WTC11 (cell line): Measurements from ENCODE around the gene PSMA3. TPM values are rescaled to one million over a fixed set of nuclear protein-coding genes. Genes with fewer than 3 reads are reported as not detected.

Source experiments
- ATAC-seq: fragments of 200-7000 bp; cut with Tn5 transposase; 2 replicates; pipeline ENCODE4 v1.10.0; 2021; ENCODE audit warnings: mild to moderate bottlenecking, moderate library complexity
- CTCF ChIA-PET: fragments of 300-600 bp; sonication (Branson Sonifier 250); formaldehyde crosslinking; loops from one replicate; lab custom pipeline; 2021; ENCODE audit warnings: antibody characterized with exemption; lab: Charles Lee
- POLR2A ChIA-PET: fragments of 350-600 bp; sonication (Branson Sonifier 250); formaldehyde crosslinking; loops from one replicate; lab custom pipeline; 2021; ENCODE audit warnings: antibody characterized with exemption; lab: Charles Lee
- DNase-seq: peaks from one replicate; pipeline ENCODE4 v3.0.0; 2021; ENCODE audit warnings: low spot score
- H3K27ac Mint-ChIP-seq: 2 replicates; pipeline ENCODE4 v1.8.0; 2021; ENCODE audit warnings: mixed read lengths
- H3K27me3 Mint-ChIP-seq: 2 replicates; pipeline ENCODE4 v1.8.0; 2021; ENCODE audit warnings: low read depth, mild to moderate bottlenecking, moderate library complexity, mixed read lengths
- H3K36me3 Mint-ChIP-seq: 2 replicates; pipeline ENCODE4 v1.8.0; 2021; ENCODE audit warnings: mixed read lengths
- H3K4me1 Mint-ChIP-seq: 2 replicates; pipeline ENCODE4 v1.8.0; 2022; ENCODE audit warnings: mixed read lengths
- H3K4me3 Mint-ChIP-seq: 2 replicates; pipeline ENCODE4 v1.8.0; 2021; ENCODE audit warnings: mild to moderate bottlenecking, moderate library complexity, mixed read lengths
- H3K9me3 Mint-ChIP-seq: 2 replicates; pipeline ENCODE4 v1.8.0; 2021; ENCODE audit warnings: mixed read lengths
- ATF1 ChIP-seq: sonication (generic); formaldehyde crosslinking; IDR thresholded peaks from 2 replicates; pipeline ENCODE4 v1.8.1; 2023; ENCODE audit warnings: mild to moderate bottlenecking, moderate library complexity, missing genetic modification reagents
- CBFB ChIP-seq: sonication (generic); formaldehyde crosslinking; IDR thresholded peaks from 2 replicates; pipeline ENCODE4 v1.8.1; 2022; ENCODE audit warnings: mild to moderate bottlenecking, low read depth, missing genetic modification reagents
- ETV6 ChIP-seq: sonication (generic); formaldehyde crosslinking; IDR thresholded peaks from 2 replicates; pipeline ENCODE4 v1.8.1; 2022; ENCODE audit warnings: mild to moderate bottlenecking, missing genetic modification reagents
- FOXK1 ChIP-seq: sonication (generic); formaldehyde crosslinking; IDR thresholded peaks from 2 replicates; pipeline ENCODE4 v1.8.0; 2022; ENCODE audit warnings: mild to moderate bottlenecking, moderate library complexity, missing genetic modification reagents
- GTF2I ChIP-seq: fragments of 250-450 bp; sonication (Bioruptor Pico); conservative IDR thresholded peaks from 2 replicates; pipeline ENCODE4 v1.4.0; 2021; ENCODE audit warnings: mild to moderate bottlenecking
- IRF2 ChIP-seq: sonication (generic); formaldehyde crosslinking; IDR thresholded peaks from 2 replicates; pipeline ENCODE4 v1.8.0; 2022; ENCODE audit warnings: low read depth, missing genetic modification reagents, borderline replicate concordance
- JAZF1 ChIP-seq: fragments of 250-450 bp; sonication (Bioruptor Pico); IDR thresholded peaks from 2 replicates; pipeline ENCODE4 v1.9.0; 2021; ENCODE audit warnings: moderate library complexity, mild to moderate bottlenecking, inconsistent platforms
- JUN ChIP-seq: sonication (generic); formaldehyde crosslinking; IDR thresholded peaks from 2 replicates; pipeline ENCODE4 v1.8.0; 2023; ENCODE audit warnings: mild to moderate bottlenecking, missing genetic modification reagents
- KAT7 ChIP-seq: sonication (generic); formaldehyde crosslinking; IDR thresholded peaks from 2 replicates; pipeline ENCODE4 v1.8.1; 2023; ENCODE audit warnings: missing genetic modification reagents, mild to moderate bottlenecking, borderline replicate concordance
- MYBL2 ChIP-seq: sonication (generic); formaldehyde crosslinking; IDR thresholded peaks from 2 replicates; pipeline ENCODE4 v1.8.1; 2023; ENCODE audit warnings: mild to moderate bottlenecking, moderate library complexity, missing genetic modification reagents
- NFATC4 ChIP-seq: fragments of 250-450 bp; sonication (Bioruptor Pico); IDR thresholded peaks from 2 replicates; pipeline ENCODE4 v1.9.0; 2021; ENCODE audit warnings: mild to moderate bottlenecking
- NR3C1 ChIP-seq: sonication (generic); formaldehyde crosslinking; conservative IDR thresholded peaks from 2 replicates; pipeline ENCODE4 v1.8.1; 2023; ENCODE audit warnings: low read depth, mild to moderate bottlenecking, missing genetic modification reagents
- SMAD3 ChIP-seq: sonication (generic); formaldehyde crosslinking; IDR thresholded peaks from 2 replicates; pipeline ENCODE4 v1.8.0; 2022; ENCODE audit warnings: missing genetic modification reagents, mild to moderate bottlenecking, borderline replicate concordance
- TCF7 ChIP-seq: sonication (generic); formaldehyde crosslinking; IDR thresholded peaks from 2 replicates; pipeline ENCODE4 v1.8.0; 2022; ENCODE audit warnings: mild to moderate bottlenecking, low read depth, missing genetic modification reagents, moderate library complexity
- TEAD4 ChIP-seq: sonication (generic); formaldehyde crosslinking; IDR thresholded peaks from 2 replicates; pipeline ENCODE4 v1.8.0; 2022; ENCODE audit warnings: mild to moderate bottlenecking, missing genetic modification reagents
- TP53 ChIP-seq: sonication (generic); formaldehyde crosslinking; IDR thresholded peaks from 2 replicates; pipeline ENCODE4 v1.8.1; 2023; ENCODE audit warnings: mild to moderate bottlenecking, missing genetic modification reagents
- ZNF219 ChIP-seq: sonication (generic); formaldehyde crosslinking; IDR thresholded peaks from 2 replicates; pipeline ENCODE4 v1.8.0; 2023; ENCODE audit warnings: missing genetic modification reagents, mild to moderate bottlenecking, borderline replicate concordance
- ZNF396 ChIP-seq: fragments of 250-450 bp; sonication (Bioruptor Pico); IDR thresholded peaks from 2 replicates; pipeline ENCODE4 v1.8.0; 2021; ENCODE audit warnings: mild to moderate bottlenecking, moderate library complexity, borderline replicate concordance
- total RNA-seq: library from RNA; stranded (reverse); gene quantifications from 3 replicates; pipeline ENCODE4 v1.2.3, GENCODE V29; 2021
- TF ChIP-seq, protein P1 (sequence below): fragments of 250-450 bp; sonication (Bioruptor Pico); IDR thresholded peaks from 2 replicates; pipeline ENCODE4 v1.9.0; 2021; ENCODE audit warnings: mild to moderate bottlenecking
- TF ChIP-seq, protein P2 (sequence below): sonication (generic); formaldehyde crosslinking; IDR thresholded peaks from 2 replicates; pipeline ENCODE4 v1.8.0; 2023; ENCODE audit warnings: mild to moderate bottlenecking, missing genetic modification reagents
- TF ChIP-seq, protein P3 (sequence below): sonication (generic); formaldehyde crosslinking; IDR thresholded peaks from 2 replicates; pipeline ENCODE4 v1.8.1; 2023; ENCODE audit warnings: mild to moderate bottlenecking, missing genetic modification reagents, moderate library complexity
- TF ChIP-seq, protein P4 (sequence below): sonication (generic); formaldehyde crosslinking; IDR thresholded peaks from 2 replicates; pipeline ENCODE4 v1.8.1; 2023; ENCODE audit warnings: mild to moderate bottlenecking, missing genetic modification reagents
- TF ChIP-seq, protein P5 (sequence below): sonication (generic); formaldehyde crosslinking; IDR thresholded peaks from 2 replicates; pipeline ENCODE4 v1.8.0; 2022; ENCODE audit warnings: missing genetic modification reagents

The PSMA3 gene
- total RNA-seq, 1 experiment from 2014 or later = 286 TPM

DNA sequence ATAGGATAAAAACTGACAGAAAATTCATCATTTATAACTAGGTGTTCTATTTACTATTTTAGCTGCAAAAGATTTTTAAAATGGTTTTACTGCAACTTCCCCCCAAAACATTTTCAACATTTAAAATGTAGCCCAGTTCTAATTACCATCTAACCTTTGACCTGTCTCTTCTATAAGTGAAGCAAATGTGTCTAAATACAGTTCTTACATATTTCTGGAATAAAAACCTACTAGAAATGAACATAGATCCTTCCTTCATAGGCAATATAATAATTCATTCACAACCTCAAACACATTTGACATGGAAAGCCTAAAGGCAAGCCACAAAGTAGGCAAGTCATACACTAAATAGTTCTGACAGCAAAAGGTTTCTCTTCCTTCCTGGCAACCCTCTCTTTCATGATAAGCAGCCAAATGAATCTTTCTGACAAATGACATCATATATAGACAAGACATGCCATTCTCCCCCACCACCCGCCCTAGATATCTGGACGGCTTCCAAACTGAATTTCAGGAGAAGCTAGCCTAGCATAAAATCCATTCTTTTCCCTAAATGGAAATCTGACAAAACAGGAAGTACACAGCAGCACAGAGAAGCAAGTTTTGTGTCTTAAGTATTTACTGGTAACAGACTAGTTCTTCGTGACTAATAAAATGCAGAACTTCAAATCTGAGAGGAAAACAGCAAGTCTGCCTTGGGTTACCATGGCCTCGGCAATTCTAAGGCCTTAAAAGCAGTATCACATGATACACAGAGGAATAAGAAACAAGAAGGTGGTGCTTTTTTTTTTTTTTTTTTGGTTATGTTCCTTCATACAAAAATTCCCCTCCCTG is 36.5 kb downstream of the PSMA3 start:
- H3K4me3 Mint-ChIP-seq = no peak overlapping the region

DNA sequence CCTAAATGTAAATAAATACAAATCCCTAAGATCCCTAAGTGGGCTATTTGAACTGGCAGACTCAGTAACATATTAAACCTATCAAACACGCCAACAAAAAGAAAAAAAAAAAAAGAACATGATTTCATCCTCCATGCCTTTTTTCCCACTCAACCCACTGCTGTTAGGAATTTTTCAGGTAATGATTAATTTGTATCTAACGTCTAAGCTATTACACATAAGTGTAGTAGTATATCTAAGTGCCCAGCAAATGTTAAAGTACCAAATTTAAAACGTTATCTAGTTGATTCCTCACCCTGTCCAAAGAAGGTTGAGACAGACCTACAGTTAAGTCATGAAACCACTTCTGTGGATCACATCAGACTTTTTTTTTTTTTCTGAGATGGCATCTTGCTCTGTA is 37.3 kb downstream of the PSMA3 start:
- peaks cover 42% of the 10 kb centered on the region for H3K36me3 Mint-ChIP-seq
- TF ChIP-seq JUN = no peak
- TF ChIP-seq CBFB (CRISPR knock-in tag) = no peak
- TF ChIP-seq FOXK1 = no peak

More for the DNA sequence above, 36.5 kb downstream of the PSMA3 start:
- peak overlapping the region; percentile 19; the same call in 1 of the 2 replicates for H3K27ac Mint-ChIP-seq
- ChIA-PET CTCF (no interaction called here), POLR2A (interaction anchor here (0.7 kb wide), 1 partner anchor 77 kb away, joined by 8 read pairs; no protein-coding TSS in a partner anchor)
- H3K27me3 Mint-ChIP-seq = no peaks in the 10 kb centered on the region
- peaks cover 41% of the 10 kb centered on the region for H3K36me3 Mint-ChIP-seq
- TF ChIP-seq SMAD3 (CRISPR knock-in tag) (no peak), TCF7 (no peak), KAT7 (CRISPR knock-in tag) (no peak), TEAD4 (CRISPR knock-in tag) (no peak), ETV6 (CRISPR knock-in tag) (no peak), NFATC4 (no peak), IRF2 (CRISPR knock-in tag) (no peak), CBFB (CRISPR knock-in tag) (no peak)
- TF ChIP-seq, protein P1, sequence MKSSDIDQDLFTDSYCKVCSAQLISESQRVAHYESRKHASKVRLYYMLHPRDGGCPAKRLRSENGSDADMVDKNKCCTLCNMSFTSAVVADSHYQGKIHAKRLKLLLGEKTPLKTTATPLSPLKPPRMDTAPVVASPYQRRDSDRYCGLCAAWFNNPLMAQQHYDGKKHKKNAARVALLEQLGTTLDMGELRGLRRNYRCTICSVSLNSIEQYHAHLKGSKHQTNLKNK (CRISPR knock-in tag) = no peak
- H3K4me1 Mint-ChIP-seq = no peaks in the 10 kb centered on the region
- no peaks in the 10 kb centered on the region for H3K9me3 Mint-ChIP-seq
- ATAC-seq (no peak), DNase-seq (no peak)

DNA sequence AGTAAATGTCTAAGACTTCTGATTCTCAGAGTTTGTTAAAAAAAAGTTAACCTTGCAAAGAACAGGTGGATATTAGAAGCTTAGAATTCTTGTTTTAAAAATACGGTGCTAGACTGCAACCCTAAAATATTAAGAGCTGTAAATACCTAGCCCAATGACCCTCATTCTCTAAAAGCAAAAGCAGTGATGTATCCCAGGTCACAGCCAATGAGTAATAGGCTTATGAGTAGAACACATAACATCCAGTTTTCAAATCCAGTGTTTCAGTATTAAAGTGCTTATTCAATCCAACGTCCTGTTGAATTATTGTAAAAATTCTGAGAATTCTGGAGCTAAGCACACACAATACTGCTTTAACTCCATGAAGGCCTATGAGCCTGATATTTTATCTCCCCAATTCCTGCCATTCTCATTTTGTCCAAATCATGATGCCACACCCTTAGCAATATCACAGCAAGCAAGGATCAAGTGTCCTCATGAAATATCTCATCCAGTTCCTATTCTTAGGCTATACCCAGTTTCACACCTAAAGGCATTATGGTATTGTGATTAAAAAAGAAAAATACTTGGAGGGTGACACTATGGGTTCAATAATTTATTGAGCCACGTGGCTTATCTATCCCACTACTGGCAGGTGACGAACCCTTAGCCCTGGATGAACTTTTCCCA is 38.4 kb downstream of the PSMA3 start:
- Mint-ChIP-seq H3K27ac (no peak overlapping the region), H3K4me3 (no peak overlapping the region), H3K4me1 (no peaks in the 10 kb centered on the region), H3K9me3 (no peaks in the 10 kb centered on the region), H3K27me3 (no peaks in the 10 kb centered on the region), H3K36me3 (peaks cover 52% of the 10 kb centered on the region)
- DNase-seq (no peak), ATAC-seq (no peak)
- ChIA-PET CTCF (no interaction called here), POLR2A (no interaction called here)
- TF ChIP-seq, protein P2, sequence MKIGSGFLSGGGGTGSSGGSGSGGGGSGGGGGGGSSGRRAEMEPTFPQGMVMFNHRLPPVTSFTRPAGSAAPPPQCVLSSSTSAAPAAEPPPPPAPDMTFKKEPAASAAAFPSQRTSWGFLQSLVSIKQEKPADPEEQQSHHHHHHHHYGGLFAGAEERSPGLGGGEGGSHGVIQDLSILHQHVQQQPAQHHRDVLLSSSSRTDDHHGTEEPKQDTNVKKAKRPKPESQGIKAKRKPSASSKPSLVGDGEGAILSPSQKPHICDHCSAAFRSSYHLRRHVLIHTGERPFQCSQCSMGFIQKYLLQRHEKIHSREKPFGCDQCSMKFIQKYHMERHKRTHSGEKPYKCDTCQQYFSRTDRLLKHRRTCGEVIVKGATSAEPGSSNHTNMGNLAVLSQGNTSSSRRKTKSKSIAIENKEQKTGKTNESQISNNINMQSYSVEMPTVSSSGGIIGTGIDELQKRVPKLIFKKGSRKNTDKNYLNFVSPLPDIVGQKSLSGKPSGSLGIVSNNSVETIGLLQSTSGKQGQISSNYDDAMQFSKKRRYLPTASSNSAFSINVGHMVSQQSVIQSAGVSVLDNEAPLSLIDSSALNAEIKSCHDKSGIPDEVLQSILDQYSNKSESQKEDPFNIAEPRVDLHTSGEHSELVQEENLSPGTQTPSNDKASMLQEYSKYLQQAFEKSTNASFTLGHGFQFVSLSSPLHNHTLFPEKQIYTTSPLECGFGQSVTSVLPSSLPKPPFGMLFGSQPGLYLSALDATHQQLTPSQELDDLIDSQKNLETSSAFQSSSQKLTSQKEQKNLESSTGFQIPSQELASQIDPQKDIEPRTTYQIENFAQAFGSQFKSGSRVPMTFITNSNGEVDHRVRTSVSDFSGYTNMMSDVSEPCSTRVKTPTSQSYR (CRISPR knock-in tag) = no peak
- TF ChIP-seq JAZF1 (no peak), IRF2 (CRISPR knock-in tag) (no peak), ZNF396 (no peak), ZNF219 (CRISPR knock-in tag) (no peak), NR3C1 (CRISPR knock-in tag) (no peak), ATF1 (CRISPR knock-in tag) (no peak), MYBL2 (CRISPR knock-in tag) (no peak), GTF2I (no peak), TP53 (CRISPR knock-in tag) (no peak)
- TF ChIP-seq, protein P3, sequence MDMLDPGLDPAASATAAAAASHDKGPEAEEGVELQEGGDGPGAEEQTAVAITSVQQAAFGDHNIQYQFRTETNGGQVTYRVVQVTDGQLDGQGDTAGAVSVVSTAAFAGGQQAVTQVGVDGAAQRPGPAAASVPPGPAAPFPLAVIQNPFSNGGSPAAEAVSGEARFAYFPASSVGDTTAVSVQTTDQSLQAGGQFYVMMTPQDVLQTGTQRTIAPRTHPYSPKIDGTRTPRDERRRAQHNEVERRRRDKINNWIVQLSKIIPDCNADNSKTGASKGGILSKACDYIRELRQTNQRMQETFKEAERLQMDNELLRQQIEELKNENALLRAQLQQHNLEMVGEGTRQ (CRISPR knock-in tag) = no peak
- TF ChIP-seq, protein P4, sequence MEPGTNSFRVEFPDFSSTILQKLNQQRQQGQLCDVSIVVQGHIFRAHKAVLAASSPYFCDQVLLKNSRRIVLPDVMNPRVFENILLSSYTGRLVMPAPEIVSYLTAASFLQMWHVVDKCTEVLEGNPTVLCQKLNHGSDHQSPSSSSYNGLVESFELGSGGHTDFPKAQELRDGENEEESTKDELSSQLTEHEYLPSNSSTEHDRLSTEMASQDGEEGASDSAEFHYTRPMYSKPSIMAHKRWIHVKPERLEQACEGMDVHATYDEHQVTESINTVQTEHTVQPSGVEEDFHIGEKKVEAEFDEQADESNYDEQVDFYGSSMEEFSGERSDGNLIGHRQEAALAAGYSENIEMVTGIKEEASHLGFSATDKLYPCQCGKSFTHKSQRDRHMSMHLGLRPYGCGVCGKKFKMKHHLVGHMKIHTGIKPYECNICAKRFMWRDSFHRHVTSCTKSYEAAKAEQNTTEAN (CRISPR knock-in tag) = no peak
- TF ChIP-seq, protein P5, sequence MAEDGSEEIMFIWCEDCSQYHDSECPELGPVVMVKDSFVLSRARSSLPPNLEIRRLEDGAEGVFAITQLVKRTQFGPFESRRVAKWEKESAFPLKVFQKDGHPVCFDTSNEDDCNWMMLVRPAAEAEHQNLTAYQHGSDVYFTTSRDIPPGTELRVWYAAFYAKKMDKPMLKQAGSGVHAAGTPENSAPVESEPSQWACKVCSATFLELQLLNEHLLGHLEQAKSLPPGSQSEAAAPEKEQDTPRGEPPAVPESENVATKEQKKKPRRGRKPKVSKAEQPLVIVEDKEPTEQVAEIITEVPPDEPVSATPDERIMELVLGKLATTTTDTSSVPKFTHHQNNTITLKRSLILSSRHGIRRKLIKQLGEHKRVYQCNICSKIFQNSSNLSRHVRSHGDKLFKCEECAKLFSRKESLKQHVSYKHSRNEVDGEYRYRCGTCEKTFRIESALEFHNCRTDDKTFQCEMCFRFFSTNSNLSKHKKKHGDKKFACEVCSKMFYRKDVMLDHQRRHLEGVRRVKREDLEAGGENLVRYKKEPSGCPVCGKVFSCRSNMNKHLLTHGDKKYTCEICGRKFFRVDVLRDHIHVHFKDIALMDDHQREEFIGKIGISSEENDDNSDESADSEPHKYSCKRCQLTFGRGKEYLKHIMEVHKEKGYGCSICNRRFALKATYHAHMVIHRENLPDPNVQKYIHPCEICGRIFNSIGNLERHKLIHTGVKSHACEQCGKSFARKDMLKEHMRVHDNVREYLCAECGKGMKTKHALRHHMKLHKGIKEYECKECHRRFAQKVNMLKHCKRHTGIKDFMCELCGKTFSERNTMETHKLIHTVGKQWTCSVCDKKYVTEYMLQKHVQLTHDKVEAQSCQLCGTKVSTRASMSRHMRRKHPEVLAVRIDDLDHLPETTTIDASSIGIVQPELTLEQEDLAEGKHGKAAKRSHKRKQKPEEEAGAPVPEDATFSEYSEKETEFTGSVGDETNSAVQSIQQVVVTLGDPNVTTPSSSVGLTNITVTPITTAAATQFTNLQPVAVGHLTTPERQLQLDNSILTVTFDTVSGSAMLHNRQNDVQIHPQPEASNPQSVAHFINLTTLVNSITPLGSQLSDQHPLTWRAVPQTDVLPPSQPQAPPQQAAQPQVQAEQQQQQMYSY (CRISPR knock-in tag) = no peak

More for the DNA sequence above, 37.3 kb downstream of the PSMA3 start:
- POLR2A ChIA-PET = interaction anchor here (0.7 kb wide), 1 partner anchor 78 kb away, joined by 8 read pairs; no protein-coding TSS in a partner anchor
- ATAC-seq = no peak
- no peaks in the 10 kb centered on the region for H3K9me3 Mint-ChIP-seq
- CTCF ChIA-PET = no interaction called here
- peak overlapping the region; percentile 74; the same call in 1 of the 2 replicates for H3K27ac Mint-ChIP-seq
- no peaks in the 10 kb centered on the region for H3K4me1 Mint-ChIP-seq
- H3K4me3 Mint-ChIP-seq = no peak overlapping the region
- no peaks in the 10 kb centered on the region for H3K27me3 Mint-ChIP-seq
- no peak for DNase-seq
